HG02852 (cell line): Measurements from ENCODE around the gene REV1.
A peak's percentile ranks its signal among the peaks of the same experiment; 100 is the strongest.
"Not testable (repeated sequence)": the region's sequence is repeated elsewhere in the genome, so short reads cannot be mapped to it uniquely, and the experiment has no call there.

Experiments
- ATAC-seq: cut with Tn5 transposase; IDR thresholded peaks from one replicate; pipeline ENCODE4 v1.9.1; 2021; ENCODE audit warnings: mild to moderate bottlenecking, moderate library complexity; ENCODE audit not compliant: unreplicated experiment

Gene REV1

DNA sequence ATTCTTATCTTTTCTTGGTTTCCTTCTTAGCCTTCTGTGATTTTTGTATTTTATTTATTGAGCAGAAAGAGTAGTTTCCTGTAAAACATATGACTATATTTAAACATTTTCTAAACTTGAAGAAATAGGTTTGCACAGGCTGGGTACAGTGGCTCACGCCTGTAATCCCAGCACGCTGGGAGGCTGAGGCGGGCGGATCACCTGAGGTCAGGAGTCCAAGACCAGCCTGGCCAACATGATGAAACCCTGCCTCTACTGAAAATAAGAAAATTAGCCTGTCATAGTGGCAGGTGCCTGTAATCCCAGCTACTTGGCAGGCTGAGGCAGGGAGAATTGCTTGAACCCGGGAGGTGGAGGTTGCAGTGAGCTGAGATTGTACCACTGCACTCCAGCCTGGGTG is 121.0 kb downstream of the REV1 start:
- ATAC-seq: not testable (repeated sequence)

- no peak for ATAC-seq
Measured at GRCh38 chr2:99365661-99366060, 124.2 kb downstream of the REV1 start.

- ATAC-seq: peak; percentile 51
Measured at GRCh38 chr2:99356853-99357252, 133.0 kb downstream of the REV1 start.

DNA sequence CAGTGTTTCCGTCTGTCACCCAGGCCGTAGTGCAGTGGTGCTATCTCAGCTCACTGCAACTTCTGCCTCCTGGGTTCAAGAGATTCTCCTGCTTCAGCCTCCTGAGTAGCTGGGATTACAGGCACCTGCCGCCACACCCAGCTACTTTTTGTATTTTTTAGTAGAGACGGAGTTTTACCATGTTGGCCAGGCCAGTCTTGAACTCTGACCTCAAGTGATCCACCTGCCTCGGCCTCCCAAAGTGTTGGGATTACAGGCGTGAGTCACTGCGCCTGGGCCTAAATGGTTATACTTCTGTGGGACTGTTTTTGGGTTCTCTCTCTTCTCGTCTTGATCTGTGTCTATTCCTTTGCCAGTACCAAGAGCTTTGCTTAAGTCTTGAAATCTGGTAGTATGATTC is 135.0 kb downstream of the REV1 start:
- ATAC-seq: not testable (repeated sequence)

- no peak for ATAC-seq
Measured at GRCh38 chr2:99354070-99354469, 135.7 kb downstream of the REV1 start.
